H9 (cell line): ENCODE data around the gene NDUFB11. TPM values are rescaled to one million over a fixed set of nuclear protein-coding genes. Genes with fewer than 3 reads are reported as not detected.

Source experiments
- DNase-seq: peaks from one replicate; pipeline ENCODE4 v3.0.0-alpha.2; 2017
- H2AFZ ChIP-seq: one replicate; pipeline ENCODE4 v1.6.1; 2013; ENCODE audit warnings: mild to moderate bottlenecking, low read length, control low read depth, moderate library complexity
- H2AK5ac ChIP-seq: 2 replicates; pipeline ENCODE4 v1.6.1; 2013; ENCODE audit warnings: low read length, control low read depth, mixed read lengths; ENCODE audit not compliant: insufficient read length
- H2BK120ac ChIP-seq: one replicate; pipeline ENCODE4 v1.6.1; 2013; ENCODE audit warnings: low read depth, mild to moderate bottlenecking, low read length, control low read depth, inconsistent platforms; ENCODE audit not compliant: poor library complexity, severe bottlenecking
- H2BK12ac ChIP-seq: 2 replicates; pipeline ENCODE4 v1.6.1; 2013; ENCODE audit warnings: low read length, control low read depth, mixed read lengths, low read depth; ENCODE audit not compliant: insufficient read length
- H2BK15ac ChIP-seq: 2 replicates; pipeline ENCODE4 v1.6.1; 2013; ENCODE audit warnings: low read depth, low read length, control low read depth
- H2BK20ac ChIP-seq: one replicate; pipeline ENCODE4 v1.6.1; 2013; ENCODE audit warnings: low read depth, mild to moderate bottlenecking, low read length, control low read depth, inconsistent platforms; ENCODE audit not compliant: poor library complexity, severe bottlenecking
- H2BK5ac ChIP-seq: 2 replicates; pipeline ENCODE4 v1.6.1; 2013; ENCODE audit warnings: low read length, control low read depth, mixed read lengths; ENCODE audit not compliant: insufficient read length
- H3K14ac ChIP-seq: 2 replicates; pipeline ENCODE4 v1.6.1; 2013; ENCODE audit warnings: low read length, control low read depth; ENCODE audit not compliant: insufficient read depth
- H3K18ac ChIP-seq: 2 replicates; pipeline ENCODE4 v1.6.1; 2013; ENCODE audit warnings: low read depth, mild to moderate bottlenecking, mixed read lengths, low read length, control low read depth; ENCODE audit not compliant: insufficient read length
- H3K23ac ChIP-seq: 2 replicates; pipeline ENCODE4 v1.6.1; 2013; ENCODE audit warnings: low read length, control low read depth, mixed read lengths, low read depth; ENCODE audit not compliant: insufficient read length
- H3K23me2 ChIP-seq: 2 replicates; pipeline ENCODE4 v1.6.1; 2013; ENCODE audit warnings: low read depth, mild to moderate bottlenecking, mixed read lengths, low read length, control low read depth; ENCODE audit not compliant: insufficient read length, poor library complexity, severe bottlenecking
- H3K27ac ChIP-seq: 2 replicates; pipeline ENCODE4 v1.5.1; 2013; ENCODE audit warnings: low read length, control low read depth, mixed read lengths, low read depth; ENCODE audit not compliant: insufficient read length
- H3K27me3 ChIP-seq: 2 replicates; pipeline ENCODE4 v1.6.1; 2013; ENCODE audit warnings: low read length, control low read depth, inconsistent platforms; ENCODE audit not compliant: insufficient read depth
- H3K4ac ChIP-seq: 2 replicates; pipeline ENCODE4 v1.6.1; 2013; ENCODE audit warnings: low read depth, mild to moderate bottlenecking, control low read depth, inconsistent platforms, low read length, moderate library complexity
- H3K4me1 ChIP-seq: 2 replicates; pipeline ENCODE4 v1.6.1; 2013; ENCODE audit warnings: low read length, control low read depth, inconsistent platforms; ENCODE audit not compliant: insufficient read depth
- H3K4me2 ChIP-seq: 2 replicates; pipeline ENCODE4 v1.6.1; 2013; ENCODE audit warnings: low read length, control low read depth, mixed read lengths; ENCODE audit not compliant: insufficient read length, insufficient read depth
- H3K56ac ChIP-seq: 2 replicates; pipeline ENCODE4 v1.6.1; 2013; ENCODE audit warnings: low read depth, mild to moderate bottlenecking, mixed read lengths, low read length, control low read depth; ENCODE audit not compliant: insufficient read length
- H3K79me1 ChIP-seq: 2 replicates; pipeline ENCODE4 v1.6.1; 2013; ENCODE audit warnings: low read depth, mild to moderate bottlenecking, moderate library complexity, low read length, control low read depth, inconsistent platforms; ENCODE audit not compliant: insufficient read depth, poor library complexity, severe bottlenecking
- H3K79me2 ChIP-seq: 2 replicates; pipeline ENCODE4 v1.6.1; 2013; ENCODE audit warnings: low read length, control low read depth, inconsistent platforms; ENCODE audit not compliant: insufficient read depth
- H3K9ac ChIP-seq: 2 replicates; pipeline ENCODE4 v1.6.1; 2013; ENCODE audit warnings: low read length, control low read depth, mixed read lengths; ENCODE audit not compliant: insufficient read length; ENCODE audit errors: extremely low read depth
- H3K9me3 ChIP-seq: one replicate; pipeline ENCODE4 v1.6.1; 2013; ENCODE audit warnings: low read depth, low read length, inconsistent platforms; ENCODE audit not compliant: control insufficient read depth
- H3T11ph ChIP-seq: one replicate; pipeline ENCODE4 v1.6.1; 2013; ENCODE audit warnings: mild to moderate bottlenecking, low read length, control low read depth, inconsistent platforms
- H4K20me1 ChIP-seq: one replicate; pipeline ENCODE4 v1.6.1; 2013; ENCODE audit not compliant: control insufficient read depth, insufficient read length, insufficient read depth
- H4K5ac ChIP-seq: 2 replicates; pipeline ENCODE4 v1.6.1; 2013; ENCODE audit warnings: low read depth, mild to moderate bottlenecking, mixed read lengths, low read length, control low read depth; ENCODE audit not compliant: insufficient read length
- H4K8ac ChIP-seq: replicated peaks from 2 replicates; pipeline ENCODE4 v1.6.1; 2013; ENCODE audit warnings: low read length, control low read depth, mixed read lengths, low read depth; ENCODE audit not compliant: insufficient read length
- H4K91ac ChIP-seq: 2 replicates; pipeline ENCODE4 v1.6.1; 2013; ENCODE audit warnings: low read depth, mild to moderate bottlenecking, moderate library complexity, mixed read lengths, low read length, control low read depth; ENCODE audit not compliant: insufficient read length
- H3K27ac Mint-ChIP-seq, 3 experiments: 2 replicates in 2 of 3; 3 replicates in 1 of 3; pipeline ENCODE4 v1.8.0; 2020 to 2021; ENCODE audit warnings: mixed read lengths in 3 of 3, mild to moderate bottlenecking in 1 of 3, moderate library complexity in 1 of 3
- H3K27me3 Mint-ChIP-seq: 2 replicates; pipeline ENCODE4 v1.8.0; 2021; ENCODE audit warnings: low read depth, mild to moderate bottlenecking, moderate library complexity, mixed read lengths
- H3K36me3 Mint-ChIP-seq, 3 experiments: 2 replicates in 2 of 3; 3 replicates in 1 of 3; pipeline ENCODE4 v1.8.0; 2020 to 2021; ENCODE audit warnings: low read depth in 3 of 3, mixed read lengths in 3 of 3; ENCODE audit not compliant: insufficient read depth in 1 of 3
- H3K4me1 Mint-ChIP-seq, 2 experiments: 2 replicates each; pipeline ENCODE4 v1.8.0; 2020; ENCODE audit warnings: mixed read lengths in 2 of 2
- H3K4me3 Mint-ChIP-seq, 2 experiments: 2 replicates in 1 of 2; 3 replicates in 1 of 2; pipeline ENCODE4 v1.8.0; 2020 to 2021; ENCODE audit warnings: mild to moderate bottlenecking in 2 of 2, mixed read lengths in 2 of 2, moderate library complexity in 1 of 2
- H3K9me3 Mint-ChIP-seq, 2 experiments: 2 replicates in 1 of 2; 3 replicates in 1 of 2; pipeline ENCODE4 v1.8.0; 2020; ENCODE audit warnings: mild to moderate bottlenecking in 2 of 2, mixed read lengths in 2 of 2, moderate library complexity in 1 of 2
- CTCF ChIP-seq: fragments of 200-600 bp; sonication (generic); conservative IDR thresholded peaks from 3 replicates; pipeline ENCODE4 v1.8.0; 2021; ENCODE audit warnings: antibody characterized with exemption, mild to moderate bottlenecking
- WGBS: extraction: QIAGEN DNeasy Blood & Tissue Kit; methylation state at CpG from one replicate; pipeline ENCODE4 v1.1.7; 2013; ENCODE audit warnings: missing lambda C conversion rate, low lambda C conversion rate, mixed read lengths; ENCODE audit not compliant: insufficient read length; ENCODE audit errors: extremely low coverage; 5-methylcytosine and 5-hydroxymethylcytosine counted together
- total RNA-seq: library from RNA; stranded (reverse); gene quantifications from 2 replicates; pipeline ENCODE4 v1.2.1, GENCODE V29; 2021

NDUFB11 gene
- total RNA-seq, 1 experiment from 2014 or later, result 100 TPM

GRCh38 chrX:47186096-47186740, 41.7 kb upstream of the NDUFB11 start:
- H3K4me1 Mint-ChIP-seq, result peaks cover 2 to 5% of the 10 kb centered on the region in 2 experiments; a peak in 2 of 4 replicates
- Histone ChIP-seq H4K20me1 (no peaks in the 10 kb centered on the region), H2AK5ac (no peak overlapping the region), H3K14ac (no peak overlapping the region), H3K9ac (no peak overlapping the region), H2BK20ac (no peak overlapping the region), H3T11ph (no peak overlapping the region), H3K9me3 (no peaks in the 10 kb centered on the region), H2BK120ac (no peak overlapping the region), H4K5ac (no peak overlapping the region), H3K79me2 (no peaks in the 10 kb centered on the region), H3K23ac (no peak overlapping the region), H3K23me2 (peaks cover 2% of the 10 kb centered on the region), H2BK12ac (no peak overlapping the region), H4K91ac (no peak overlapping the region), H4K8ac (no peak overlapping the region), H2BK5ac (no peak overlapping the region), H3K4me2 (no peak overlapping the region), H3K4me1 (no peaks in the 10 kb centered on the region), H3K56ac (no peak overlapping the region), H3K27ac (no peak overlapping the region), H2BK15ac (no peak overlapping the region), H3K27me3 (no peaks in the 10 kb centered on the region), H3K4ac (no peak overlapping the region), H3K79me1 (no peaks in the 10 kb centered on the region), H2AFZ (no peak overlapping the region), H3K18ac (no peak overlapping the region)
- TF ChIP-seq CTCF, result no peak
- H3K27me3 Mint-ChIP-seq, result peaks cover 1% of the 10 kb centered on the region
- DNase-seq, result no peak
- no peak overlapping the region for H3K27ac Mint-ChIP-seq
- no CpG with 5 or more reads among the region's 27 CpGs for WGBS
- peaks cover 26 to 51% (median 46%) of the 10 kb centered on the region in 3 experiments for H3K36me3 Mint-ChIP-seq
- peaks cover 45 to 74% of the 10 kb centered on the region in 2 experiments for H3K9me3 Mint-ChIP-seq
- H3K4me3 Mint-ChIP-seq, result no peak overlapping the region
